GM21515 (cell line): ENCODE results near the gene ADRA1B.

ENCODE experiments used
- ATAC-seq: cut with Tn5 transposase; IDR thresholded peaks from one replicate; pipeline ENCODE4 v1.9.1; 2021; ENCODE audit not compliant: unreplicated experiment

The ADRA1B gene

DNA sequence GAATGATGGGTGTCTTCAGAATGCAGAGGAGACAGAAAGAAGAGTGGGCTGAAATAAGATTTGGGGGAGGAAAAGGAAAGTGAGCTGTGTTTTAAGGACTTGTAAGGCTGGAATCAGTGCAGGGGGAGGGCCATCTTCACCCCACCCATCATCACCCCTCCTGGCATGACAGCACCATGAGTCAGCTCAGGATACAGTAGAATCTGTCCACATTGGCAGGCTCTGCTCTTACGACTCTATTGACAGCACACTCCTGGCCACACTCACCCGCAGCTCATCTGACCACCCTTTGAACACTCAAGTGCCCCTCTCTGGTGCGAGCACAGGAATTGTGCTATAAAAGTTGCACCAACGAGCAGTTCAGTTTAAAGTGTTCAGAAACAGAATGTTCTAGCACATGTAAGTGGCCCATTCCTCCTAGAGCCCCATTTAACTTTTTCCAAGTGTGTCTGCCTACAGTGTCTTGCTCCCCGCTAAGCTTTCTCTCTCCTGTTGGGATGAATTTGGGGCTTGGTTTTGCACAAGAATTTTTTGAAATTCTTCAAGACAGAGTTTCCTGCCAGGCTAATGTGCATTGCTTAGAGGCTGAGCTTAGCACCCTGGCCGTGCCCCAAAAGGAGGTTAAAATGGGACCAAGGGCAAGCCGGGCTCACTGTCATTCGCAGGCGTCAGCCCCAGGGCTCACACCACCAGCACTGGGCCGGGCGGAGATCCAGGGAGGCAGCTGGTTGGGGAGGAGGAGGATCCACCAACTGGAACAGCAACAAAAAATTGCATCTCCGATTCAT lies 12.0 kb downstream of the ADRA1B start:
- no peak for ATAC-seq

DNA sequence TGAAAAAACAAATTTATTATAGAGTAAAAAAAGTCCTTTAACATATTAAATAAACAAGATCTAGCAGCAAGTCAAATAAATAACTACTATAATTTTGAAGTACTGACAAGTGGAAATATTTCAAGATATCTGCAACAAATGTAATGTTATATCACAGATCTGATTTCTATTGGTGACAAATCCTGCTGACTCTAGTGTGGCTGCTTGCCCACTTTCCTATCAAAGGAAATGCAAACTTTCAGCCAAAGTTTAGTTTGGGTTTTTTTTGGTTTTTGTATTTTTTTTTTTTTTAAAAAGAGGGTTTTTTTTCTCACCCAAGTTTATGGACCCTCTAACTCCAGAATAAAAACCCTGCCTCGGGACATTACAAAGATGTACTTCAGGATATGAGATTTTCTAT lies 12.9 kb downstream of the ADRA1B start:
- ATAC-seq: no peak

DNA sequence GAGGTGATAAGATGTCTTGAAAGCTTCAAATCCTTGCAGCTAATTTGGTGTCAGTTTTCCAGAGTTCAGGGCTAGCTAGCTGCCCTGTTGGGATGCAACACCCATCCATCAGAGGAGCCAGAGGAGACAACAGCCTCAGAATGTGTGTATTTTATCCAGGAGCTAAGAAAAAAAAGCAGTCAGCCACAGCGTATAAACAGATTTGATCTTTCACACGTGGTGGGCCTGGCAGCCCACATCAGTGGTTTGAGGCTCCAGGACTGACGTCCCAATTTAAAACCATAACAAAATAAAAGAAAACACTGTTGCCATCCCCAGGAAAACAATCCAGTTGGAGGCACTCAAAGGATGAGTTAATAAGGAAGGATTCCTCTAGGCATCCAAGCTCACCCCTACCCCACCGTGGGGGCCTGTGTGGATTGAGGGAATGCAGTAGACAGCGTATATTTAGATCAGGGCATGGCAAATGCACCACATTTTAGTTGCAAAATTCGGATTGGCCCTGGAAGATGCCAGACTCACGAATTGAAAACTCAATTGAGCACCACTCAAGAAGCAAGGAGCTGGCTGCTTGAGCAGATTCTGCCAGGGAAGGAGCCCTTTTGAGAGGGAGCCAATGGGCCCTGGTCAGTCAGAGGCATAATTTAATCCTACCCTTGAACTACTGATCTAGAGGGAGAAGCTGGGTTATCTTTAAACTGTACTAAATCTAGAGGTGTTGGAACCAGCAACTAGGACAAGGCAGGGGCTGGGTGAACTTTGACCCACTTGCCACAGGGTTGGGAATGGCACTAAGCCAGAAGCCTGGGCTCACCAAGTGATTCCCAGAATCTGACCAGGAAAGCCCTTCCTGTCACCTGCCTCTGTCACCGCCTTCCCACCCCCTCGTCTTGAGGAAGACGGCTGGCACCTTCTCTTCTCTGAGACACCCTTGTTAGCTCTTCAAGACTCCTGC lies 17.5 kb downstream of the ADRA1B start:
- ATAC-seq: no peak

DNA sequence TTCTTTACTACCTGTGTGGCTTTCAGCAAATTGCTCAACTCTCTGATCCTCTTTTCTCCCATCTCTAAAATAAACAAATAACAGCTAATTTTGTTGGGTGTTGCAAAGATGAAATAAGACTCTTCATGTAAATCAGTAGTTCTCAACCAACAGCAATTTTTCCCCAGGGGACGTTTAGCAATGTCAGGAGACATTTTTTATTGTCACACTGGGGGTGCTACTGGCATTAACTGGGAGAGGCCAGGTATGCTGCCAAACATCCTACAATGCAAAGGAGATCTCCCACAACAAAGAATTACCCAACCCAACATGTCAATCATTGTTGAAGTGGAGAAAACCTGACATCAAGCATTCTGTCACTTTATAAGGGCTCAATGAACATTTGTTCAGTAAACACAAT lies 19.7 kb downstream of the ADRA1B start:
- ATAC-seq: no peak

GRCh38 chr5:159936686-159937329 lies 20.5 kb downstream of the ADRA1B start:
- no peak for ATAC-seq

GRCh38 chr5:159937580-159937979 lies 21.3 kb downstream of the ADRA1B start:
- ATAC-seq: no peak

GRCh38 chr5:159943326-159943725 lies 27.0 kb downstream of the ADRA1B start:
- ATAC-seq: no peak

DNA sequence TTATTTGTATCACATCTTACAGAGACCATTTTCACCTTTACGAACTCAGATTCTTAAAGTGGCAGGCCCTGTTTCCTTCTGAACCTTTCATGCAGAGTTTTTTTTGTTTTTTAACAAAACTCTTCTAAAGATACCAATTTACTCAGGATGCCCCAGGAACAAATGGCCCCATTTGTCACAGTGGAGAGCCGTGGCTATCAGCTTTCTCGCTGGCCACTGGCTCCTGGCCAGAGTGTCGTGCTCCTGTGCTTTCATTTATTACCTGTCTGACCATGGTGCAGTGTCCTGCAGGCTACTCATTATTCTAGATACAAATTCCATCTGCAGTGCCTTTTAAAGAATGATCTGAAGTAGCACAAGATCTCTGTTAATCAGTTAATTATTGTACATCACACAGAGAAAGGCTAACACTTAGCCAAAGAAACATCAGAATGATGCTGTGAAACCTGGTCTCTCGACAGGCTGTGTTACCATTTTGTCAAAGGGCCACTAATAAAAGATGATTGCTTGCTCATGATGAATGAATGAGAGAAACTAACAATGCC lies 27.8 kb downstream of the ADRA1B start:
- ATAC-seq: no peak

- no peak for ATAC-seq
Observed at GRCh38 chr5:159945359-159945758, 29.1 kb downstream of the ADRA1B start.

- no peak for ATAC-seq
Observed at GRCh38 chr5:159947708-159948358, 31.6 kb downstream of the ADRA1B start.

- no peak for ATAC-seq
Observed at GRCh38 chr5:159951387-159951786, 35.1 kb downstream of the ADRA1B start.

DNA sequence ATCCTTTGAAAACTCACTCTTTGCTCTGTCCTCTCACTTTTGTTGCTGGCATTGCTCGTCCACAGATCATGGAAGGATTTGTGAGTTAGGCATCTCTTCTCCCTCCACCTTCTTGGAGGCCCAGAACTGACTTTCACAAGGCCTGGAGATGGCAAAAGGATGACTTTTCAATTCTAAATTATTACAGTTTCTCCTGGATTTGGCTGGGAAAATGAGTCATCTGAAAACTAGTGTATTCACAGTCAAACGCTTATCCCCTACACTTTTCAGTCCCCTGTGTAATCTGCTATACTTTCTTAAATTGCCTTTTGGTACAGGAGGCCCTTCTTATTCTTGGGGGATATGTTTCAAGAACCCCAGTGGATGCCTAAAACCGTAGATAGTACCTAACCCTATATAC lies 35.6 kb downstream of the ADRA1B start:
- no peak for ATAC-seq

- ATAC-seq: no peak
Observed at GRCh38 chr5:159953609-159954008, 37.3 kb downstream of the ADRA1B start.

GRCh38 chr5:159955056-159955624 lies 38.9 kb downstream of the ADRA1B start:
- no peak for ATAC-seq

DNA sequence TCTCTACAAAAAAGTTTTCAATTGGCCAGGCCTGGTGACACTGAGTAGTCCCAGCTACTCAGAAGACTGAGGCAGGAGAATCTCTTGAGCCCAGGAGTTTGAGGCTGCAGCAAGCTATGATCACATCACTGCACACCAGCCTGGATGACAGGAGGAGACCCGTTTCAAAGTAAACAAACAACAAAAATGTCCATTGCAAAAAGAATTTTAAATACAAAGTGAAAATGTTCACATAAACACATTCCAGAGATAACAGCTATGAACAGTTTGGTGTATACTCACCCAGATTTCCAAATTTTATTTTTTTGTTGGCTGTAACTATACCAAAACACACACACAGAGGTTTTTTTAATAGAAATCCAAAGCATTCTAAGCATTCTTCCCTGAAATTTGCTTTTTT lies 39.8 kb downstream of the ADRA1B start:
- no peak for ATAC-seq

DNA sequence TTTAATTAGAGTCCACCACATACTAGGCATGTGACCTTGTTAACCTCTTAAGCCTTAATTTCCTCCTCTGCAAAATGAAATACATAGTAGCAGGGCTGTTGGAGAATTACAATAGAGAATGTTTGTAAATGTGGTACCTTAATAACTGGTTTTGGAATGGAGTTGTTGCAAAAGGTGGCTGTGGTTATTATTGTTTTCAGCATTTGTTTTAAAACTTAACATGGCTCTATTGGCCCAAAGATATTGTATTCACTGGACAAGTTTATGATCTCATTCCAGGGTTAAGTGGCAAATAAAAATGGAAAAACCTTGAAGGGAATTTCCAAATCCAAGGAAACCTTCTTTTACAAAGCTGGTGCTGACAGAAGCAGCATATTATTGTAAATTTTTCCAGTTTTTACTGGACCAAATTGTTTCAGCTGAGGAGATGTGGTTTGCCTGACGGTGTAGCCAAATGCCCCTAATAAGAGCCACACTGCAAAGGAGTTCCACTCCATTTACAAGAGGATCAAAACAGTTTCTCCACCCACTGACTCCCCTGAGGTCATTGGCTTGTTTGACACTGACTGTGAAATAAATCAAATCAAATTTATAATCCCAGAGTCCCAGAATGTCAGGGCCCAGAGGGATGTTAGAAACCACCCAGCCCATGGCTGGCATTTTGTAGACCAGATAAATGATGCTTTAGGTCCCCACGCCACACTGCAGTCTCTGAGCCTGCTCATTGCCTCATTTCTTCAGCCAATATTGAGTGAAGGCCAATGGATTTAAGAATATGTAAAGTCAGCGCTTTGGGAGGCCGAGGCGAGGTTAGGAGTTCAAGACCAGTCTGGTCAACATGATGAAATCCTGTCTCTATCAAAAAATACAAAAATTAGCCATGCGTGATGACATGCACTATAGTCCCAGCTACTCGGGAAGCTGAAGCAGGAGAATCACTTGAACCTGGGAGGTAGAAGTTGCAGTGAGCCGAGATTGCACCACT lies 45.2 kb downstream of the ADRA1B start:
- ATAC-seq: no peak

- ATAC-seq: no peak
Observed at GRCh38 chr5:159962214-159962613, 45.9 kb downstream of the ADRA1B start.

- no peak for ATAC-seq
Observed at GRCh38 chr5:159963935-159964334, 47.7 kb downstream of the ADRA1B start.
